HT-29 (cell line): ENCODE data around the gene PRKCE. TPM values are rescaled to one million over a fixed set of nuclear protein-coding genes. Genes with fewer than 3 reads are reported as not detected.
"Not testable (repeated sequence)": the region's sequence is repeated elsewhere in the genome, so short reads cannot be mapped to it uniquely, and the experiment has no call there.

Experiments used
- DNase-seq: peaks from one replicate; pipeline ENCODE4 v3.0.0-alpha.2; 2015; ENCODE audit warnings: low spot score
- total RNA-seq: library from RNA; depleted of rRNA; stranded (reverse); fragments of >200 nt; shearing (Covaris generic); gene quantifications from 2 replicates; pipeline ENCODE4 v1.2.3, GENCODE V29; 2014

Gene PRKCE
- total RNA-seq, 1 experiment from 2014 or later: 17.7 TPM

DNA sequence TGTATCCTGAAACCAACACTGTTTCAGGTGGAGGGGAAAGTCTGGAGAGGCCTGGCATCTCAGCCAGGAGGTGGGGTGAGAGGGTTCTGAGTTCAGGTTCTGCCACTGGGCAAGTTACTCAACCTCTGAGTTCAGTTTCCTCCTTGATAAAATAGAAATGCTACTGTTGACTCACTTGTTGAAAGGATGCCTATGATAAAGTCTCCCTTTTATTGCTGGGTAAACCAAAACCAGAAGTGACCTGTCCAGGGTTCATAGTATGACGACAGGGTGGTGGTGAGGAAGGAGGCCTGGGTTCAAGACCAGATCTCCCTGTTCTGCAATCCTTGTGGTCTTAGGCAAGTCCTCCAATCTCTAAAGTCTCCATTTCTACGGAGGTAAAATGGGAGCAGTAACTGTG, 232.7 kb downstream of the PRKCE start:
- DNase-seq: no peak

DNA sequence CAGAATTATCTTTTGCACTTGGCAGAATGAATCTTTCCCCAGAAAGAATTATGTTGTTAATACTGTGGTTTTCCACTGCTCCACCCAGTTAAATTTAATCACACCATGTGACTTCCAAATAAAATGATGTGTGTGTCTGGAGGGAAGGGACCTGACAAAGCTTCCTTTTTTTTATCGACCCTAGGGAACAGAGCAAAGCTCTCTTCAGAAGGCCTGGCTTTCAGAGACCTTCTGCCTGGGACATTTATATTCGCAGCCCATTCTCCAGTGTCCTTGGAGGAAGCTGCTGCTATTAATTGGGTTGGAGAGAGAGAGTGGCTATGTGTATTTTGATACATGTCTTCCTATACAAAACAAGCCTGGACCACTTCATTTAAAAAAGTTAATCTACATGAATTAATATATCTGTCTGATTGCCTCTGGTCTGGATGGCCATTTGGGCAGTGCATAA, 233.7 kb downstream of the PRKCE start:
- no peak for DNase-seq

DNA sequence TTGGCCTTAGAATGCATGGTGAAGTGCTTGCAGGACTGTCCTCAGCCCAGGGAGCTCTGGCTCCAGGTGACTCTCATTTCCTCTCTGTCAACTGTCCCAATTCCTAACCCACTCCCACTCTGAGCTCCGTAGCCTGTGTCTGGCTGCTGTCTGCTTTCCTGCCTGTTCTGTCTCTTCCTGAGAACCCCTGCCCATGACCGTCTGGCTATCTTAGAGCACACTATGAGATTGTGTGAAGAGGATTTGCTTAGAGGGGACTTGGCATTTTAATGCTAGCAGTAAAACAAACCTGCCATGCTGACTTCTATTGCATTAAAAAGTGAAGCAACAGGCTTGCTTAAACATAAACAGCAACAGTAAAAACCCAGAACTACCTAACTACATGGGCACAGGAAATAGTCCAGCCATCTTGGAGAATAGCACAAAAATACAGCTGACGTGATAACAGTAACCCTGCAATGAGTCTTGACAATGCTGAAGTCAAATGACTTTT, 234.7 kb downstream of the PRKCE start:
- no peak for DNase-seq

DNA sequence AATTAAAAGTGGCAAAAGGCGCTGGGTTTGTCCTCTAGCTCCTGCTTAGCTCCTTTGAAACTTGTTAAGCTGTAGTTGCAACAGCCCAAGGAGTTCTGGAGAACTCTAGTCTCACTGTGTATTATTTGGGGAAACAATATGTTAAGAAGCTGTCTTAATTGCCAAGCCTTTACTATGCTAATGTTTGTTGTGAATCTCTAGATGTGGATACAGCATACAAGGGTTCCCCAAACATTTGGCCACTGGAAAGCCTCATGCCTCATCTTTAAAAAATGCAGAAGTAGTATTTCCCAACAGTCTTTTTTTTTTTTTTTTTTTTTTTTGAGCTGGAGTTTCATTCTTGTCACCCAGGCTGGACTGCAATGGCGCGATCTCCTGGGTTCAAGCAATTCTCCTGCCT, 236.7 kb downstream of the PRKCE start:
- DNase-seq: no peak

DNA sequence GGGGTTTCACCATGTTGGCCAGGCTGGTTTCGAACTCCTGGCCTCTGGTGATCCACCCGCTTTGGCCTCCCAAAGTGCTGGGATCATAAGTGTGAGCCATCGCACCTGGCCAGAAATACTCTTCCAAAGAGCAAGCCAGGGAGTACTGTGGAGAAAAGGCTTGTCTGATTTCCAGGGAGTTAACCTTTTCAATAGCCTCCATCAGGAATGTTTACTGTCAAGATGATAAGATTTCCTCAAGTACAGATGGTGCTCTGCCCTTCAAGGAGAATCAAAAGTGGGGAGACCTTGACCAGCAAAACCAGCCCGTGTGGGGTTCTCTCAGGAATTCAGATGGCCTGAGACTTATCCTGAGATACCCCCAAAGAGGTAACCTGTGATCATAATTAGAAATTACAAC, 237.2 kb downstream of the PRKCE start:
- DNase-seq: no peak

DNA sequence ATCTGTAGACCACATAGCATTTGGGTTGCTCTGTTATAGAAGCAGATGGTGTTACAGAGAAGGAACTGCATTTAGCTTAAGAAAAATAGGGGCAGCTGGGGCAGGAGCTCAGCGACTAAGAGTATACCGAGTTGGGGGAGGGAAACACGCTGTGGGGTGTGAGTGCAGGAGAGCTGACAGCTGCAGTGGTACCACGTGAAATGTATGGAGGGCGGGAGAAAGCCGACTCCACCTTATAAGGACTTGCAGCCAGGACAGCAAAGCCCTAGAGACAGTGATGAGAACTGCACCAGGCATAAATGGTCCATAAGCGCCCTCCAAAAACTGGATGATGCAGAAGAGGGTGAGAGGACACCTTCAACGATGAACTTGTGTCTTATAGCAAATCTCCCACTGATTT, 237.6 kb downstream of the PRKCE start:
- no peak for DNase-seq

DNA sequence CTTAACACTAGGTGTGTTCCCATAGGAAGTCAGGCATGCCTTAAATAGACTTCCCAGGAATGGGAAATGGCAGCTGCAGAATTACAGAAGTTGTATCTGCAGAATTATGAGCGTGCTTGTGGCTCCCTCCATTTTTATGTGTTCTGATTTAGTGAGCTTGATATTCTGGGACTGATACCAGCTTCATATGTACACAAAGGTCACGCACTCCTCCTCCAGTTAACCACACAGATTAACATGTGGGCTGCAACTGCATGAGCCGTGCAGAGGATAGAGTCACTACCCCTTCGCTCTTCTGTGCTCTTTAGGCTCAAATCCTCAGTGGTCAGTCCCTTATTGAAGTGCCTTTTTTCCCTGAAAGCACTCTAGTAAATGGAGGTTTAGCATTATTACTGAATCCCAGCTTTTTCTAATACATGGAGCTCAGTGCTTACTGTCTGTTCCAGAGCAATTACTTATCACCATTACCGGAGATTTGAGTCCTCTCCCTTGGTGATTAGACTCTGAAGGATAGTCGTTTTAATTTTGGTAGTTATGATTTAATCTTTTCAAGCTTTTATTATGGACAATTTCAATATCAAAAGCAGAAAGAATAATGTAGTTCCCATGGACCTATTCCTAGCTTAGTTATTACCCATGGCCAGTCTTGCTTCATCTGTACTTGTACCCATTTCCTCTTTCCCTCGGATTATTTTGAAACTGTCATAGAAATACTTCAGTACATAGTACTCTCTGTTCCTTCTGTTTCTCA, 238.3 kb downstream of the PRKCE start:
- no peak for DNase-seq

DNA sequence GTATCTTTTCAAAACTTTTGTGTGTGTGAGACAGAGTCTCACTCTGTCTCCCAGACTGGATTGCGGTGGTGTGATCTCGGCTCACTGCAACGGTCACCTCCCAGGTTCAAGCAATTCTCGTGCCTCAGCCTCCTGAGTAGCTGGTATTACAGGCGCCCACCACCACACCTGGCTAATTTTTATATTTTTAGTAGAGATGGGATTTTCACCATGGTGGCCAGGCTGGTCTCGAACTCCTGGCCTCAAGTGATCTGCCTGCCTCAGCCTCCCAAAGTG, 238.8 kb downstream of the PRKCE start:
- not testable (repeated sequence) for DNase-seq

DNA sequence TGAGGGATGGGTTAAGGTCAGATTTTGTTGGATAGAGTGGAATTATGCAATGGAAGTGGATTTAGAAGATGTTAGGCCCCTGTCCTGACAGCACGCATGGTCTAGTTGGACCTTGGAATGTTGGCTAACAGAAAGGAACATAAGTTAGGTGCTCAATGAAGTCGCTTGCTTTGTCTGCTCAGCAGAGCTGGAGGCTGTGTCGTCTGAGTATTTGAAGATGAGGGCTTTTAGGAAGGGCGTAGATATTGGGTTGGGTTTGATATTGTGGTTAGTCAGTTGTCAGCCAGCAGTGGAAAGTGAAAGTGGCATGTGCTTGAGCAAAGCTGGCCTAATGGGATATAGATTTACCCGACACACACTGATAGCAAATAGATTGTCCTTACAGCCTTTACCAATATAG, 239.3 kb downstream of the PRKCE start:
- DNase-seq: no peak

DNA sequence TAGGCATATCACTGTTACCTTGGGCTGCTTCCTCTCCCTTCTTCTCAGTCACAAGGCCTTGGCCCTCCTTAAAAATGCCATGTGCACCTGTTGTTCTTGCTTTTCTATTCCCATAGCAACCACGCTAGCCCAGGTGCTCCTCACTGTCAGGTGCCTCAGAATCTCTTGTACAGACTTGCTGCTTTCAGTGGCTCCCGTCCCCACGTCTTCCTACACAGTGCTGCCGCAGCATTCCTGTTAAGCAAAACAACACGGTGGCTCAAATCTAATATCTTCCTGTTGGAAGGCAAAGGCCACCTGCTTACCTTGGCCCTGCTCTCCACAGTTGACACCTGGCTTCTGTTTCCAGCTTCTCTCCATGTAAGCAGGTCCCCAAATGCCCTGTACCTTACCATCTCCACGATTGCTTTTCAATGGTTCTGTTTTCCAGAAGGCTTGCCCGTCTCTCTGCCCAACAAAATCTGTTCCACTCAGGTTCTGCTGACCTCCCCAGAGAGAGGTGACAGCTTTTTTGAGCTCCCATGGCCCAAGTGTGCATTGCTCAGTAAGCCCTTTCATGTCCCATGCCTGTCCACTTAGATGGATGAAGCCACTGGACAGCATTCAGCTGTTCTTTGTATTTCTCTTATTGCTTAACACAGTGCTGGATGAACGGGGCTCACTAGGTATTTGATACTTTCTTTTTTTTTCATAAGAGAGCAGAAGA, 240.4 kb downstream of the PRKCE start:
- no peak for DNase-seq

DNA sequence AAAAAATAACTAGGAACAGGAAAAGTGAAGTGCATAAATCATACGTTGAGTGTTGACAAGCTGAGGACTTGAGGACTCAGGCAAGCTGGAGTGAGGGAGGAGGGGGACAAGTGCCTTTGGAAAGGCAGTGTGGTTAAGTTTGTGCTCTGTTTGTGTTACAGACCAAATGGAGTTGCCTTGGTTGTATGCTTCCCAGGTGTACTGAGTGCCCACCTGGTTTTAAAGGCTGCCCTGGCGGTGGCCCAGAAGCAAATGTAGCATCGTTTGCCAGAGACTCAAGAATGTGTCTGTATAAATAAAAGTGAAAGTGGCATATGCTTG, 240.9 kb downstream of the PRKCE start:
- DNase-seq: no peak

DNA sequence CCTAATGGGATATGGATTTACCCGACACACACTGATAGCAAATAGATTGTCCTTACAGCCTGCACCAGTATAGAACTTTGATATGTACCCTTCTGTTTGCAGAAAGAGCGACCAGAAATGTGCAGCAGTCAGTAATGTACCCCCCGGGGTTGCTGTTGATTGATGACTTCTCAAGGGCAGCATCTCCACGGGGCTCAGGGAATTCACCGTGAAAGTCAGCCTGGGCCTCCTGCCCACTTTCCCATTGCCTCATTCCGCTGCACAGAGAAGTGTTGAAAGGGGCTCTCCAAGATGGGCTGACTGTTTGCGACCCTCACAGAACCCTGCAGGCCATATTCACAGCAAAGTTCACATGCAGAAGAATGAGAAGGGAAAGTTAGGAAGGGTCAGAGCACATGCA, 241.3 kb downstream of the PRKCE start:
- DNase-seq: no peak

DNA sequence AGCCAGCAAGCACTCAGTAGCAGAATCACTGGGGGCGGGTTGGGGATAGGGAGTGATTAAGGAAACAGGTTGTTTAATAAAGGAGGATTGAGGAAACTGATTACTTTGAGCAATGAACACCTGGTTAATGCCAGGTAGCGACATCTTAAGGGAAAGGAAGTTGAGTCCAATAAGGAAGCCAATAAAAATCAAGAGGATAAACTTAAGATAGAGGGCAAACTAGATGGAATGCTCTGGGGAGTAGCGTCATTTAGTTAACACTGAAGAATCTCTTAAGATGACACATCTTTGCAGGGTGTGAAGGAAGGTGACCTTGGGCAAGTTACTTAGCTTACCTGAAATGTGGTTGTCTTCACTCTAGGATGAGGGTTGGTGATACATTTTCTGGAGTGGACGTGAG, 242.7 kb downstream of the PRKCE start:
- DNase-seq: no peak

DNA sequence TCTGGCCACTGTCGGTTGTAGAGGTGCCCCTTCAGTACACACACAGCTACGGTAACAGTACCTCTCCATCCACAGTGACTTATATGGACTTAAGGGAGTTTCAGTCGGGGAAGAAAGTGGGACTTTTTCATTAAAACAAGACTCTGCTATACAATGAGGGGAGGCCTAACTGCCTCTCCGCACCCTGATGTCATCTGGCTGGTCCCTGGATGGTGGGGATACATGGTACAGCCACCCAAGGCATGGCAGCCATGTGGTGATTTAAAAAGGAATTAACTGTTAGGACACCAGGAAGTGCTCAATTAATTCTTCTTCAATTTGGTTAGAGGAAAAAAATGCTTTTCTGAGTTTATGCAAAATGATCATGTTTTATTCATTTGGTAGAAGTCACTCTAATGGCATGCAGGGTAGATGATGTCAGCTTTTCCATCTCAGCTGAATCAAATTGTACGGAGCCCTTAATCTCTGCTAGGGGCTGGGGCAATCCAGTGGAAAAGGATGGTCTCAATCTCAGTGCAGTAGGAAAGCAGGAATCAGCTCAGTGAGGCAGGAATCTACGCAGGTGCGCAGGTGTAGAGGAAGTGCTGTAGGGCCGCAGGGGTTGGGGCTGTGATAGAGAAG, 243.9 kb downstream of the PRKCE start:
- no peak for DNase-seq

DNA sequence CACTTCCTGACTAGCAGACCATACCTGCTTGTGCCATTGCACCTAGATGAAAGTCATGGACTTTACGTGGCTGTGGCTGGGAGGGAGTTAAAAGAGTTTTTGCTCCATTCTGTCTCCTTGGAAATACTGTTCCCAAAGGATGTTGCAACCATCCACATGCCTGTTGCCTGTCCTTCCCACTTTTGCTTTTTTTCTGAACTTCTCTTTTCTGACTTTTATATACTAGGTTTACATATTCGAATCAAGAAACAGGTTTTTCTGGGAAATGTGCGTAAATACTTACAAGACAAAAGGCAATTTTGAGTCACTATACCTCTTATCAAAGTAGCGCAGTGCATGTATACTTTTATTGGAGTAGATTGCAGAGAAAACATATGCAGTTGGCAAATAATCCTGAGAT, 244.8 kb downstream of the PRKCE start:
- DNase-seq: no peak

DNA sequence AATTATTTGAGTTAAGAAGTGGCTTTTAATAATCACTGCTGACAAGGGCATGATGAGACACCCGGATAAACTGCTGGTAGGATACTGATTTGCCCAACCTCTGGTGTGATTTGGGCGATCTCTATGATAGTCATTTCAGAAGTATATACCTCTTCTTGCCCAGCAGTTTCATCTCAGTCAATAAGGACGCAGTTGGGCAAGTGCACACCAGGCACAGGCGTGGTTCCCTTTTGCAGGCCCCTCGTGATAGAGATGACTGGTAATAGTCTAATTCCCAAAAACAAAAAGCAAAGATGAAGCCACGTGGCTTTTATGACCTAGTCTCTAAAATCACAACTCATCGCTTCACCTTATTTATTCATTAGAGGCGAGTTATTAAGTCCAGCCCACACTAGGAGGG, 246.4 kb downstream of the PRKCE start:
- no peak for DNase-seq

DNA sequence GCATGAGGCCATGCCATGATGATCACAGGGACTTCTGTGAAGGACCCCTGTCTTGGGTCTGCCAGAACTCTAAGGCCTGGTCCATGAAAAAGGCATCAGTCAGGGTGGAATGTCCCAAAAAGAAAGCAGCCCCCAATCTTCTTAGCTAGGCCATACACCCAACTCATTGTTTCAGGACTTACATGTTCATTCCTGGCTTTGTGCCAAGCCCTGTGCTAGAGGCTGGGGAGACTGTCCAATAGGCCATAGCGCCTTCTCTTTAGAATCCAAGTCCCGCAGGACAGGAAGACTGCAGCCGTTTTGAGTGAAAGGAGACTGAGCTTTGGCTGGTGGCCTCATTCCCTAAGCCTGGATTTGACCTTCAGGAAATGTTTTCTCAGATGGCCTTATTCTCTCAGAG, 247.3 kb downstream of the PRKCE start:
- DNase-seq: no peak

DNA sequence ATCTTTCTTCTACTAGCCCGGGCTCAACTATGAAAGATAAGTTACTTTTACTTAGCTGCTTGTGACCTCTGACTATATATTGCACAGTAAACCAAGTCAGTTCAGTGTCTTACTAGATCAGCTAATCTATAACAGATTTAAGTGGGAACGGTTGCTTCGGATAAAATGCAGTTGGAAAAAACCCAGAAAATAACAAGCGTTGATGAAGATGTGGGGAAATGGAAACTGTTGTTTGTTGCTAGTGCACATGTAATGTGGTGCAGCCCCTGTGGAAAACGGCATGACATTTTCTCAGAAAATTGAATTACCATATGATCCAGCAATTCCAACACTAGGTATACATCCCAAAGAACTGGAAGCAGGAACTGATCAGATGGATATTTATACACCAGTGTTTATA, 248.5 kb downstream of the PRKCE start:
- no peak for DNase-seq

DNA sequence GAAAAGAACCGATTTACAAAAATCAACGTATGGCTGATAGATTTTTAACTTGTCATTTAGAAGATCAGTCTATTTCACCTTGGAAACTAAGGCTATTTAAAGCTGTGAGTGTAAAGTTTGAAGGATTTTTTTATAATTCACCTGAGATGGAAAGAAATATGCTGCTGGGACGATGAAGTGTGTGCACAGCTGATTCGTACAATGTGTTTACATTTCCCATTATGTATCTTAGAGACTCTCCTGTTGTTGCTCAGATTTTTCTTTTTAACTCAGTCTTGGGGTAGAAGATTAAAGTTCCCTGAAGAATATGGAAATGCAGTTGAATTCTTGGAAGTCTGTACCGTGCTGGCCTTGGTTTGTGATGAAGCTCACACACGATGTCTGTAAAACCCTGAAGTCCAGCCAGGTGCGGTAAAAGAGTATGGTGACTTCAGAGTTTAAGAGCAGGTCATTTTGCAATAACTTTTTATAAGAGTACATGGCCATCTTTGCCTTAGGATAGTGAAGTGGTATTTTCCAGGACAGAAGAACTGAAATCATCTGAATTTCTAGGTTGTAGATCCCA, 250.1 kb downstream of the PRKCE start:
- DNase-seq: no peak

DNA sequence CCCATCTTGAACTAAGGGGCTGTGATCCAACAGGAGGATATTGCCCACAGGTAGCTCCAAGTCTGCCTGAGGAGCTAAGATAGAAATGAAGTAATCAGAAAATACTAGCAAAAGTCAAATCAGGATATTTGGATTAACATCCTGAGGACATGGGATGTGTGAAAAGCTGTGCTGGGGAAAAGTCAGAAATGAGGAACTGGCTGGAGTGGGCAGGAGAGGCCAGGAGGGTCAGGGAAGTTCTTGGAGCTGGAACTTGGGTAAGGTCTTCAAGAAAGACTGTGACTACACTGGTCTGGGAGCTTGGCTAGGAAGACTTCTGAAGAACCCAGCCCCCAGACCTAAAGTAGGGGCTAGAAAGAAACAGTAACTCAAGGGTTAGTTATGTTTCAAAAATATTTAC, 250.9 kb downstream of the PRKCE start:
- no peak for DNase-seq

DNA sequence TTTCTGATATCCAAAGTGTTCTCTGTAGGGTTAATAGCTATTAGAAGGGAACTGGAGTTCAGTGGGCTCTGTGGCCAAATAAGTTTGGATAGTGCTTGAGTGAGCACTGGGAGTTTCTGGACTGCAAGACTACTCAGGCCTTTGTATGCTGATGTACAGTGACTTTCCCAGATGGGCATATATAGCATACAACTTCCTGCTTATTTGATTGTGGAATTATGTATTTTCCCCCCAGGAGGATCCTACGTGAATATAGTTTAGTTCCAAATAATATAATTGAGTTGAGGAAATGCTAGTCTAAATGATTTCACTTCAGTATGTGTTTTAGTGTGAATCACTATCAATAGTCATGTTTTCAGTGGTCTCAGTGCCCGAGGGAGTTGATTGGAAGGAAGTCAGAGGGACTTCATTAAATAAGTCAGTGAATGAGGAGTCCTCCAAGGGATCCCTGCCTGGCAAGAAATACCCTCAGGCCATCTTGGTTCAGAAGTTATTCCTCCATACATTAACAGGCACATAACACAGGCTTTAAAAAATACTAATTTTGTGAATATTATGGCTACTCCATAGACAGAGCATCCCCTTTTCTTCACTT, 251.4 kb downstream of the PRKCE start:
- no peak for DNase-seq

DNA sequence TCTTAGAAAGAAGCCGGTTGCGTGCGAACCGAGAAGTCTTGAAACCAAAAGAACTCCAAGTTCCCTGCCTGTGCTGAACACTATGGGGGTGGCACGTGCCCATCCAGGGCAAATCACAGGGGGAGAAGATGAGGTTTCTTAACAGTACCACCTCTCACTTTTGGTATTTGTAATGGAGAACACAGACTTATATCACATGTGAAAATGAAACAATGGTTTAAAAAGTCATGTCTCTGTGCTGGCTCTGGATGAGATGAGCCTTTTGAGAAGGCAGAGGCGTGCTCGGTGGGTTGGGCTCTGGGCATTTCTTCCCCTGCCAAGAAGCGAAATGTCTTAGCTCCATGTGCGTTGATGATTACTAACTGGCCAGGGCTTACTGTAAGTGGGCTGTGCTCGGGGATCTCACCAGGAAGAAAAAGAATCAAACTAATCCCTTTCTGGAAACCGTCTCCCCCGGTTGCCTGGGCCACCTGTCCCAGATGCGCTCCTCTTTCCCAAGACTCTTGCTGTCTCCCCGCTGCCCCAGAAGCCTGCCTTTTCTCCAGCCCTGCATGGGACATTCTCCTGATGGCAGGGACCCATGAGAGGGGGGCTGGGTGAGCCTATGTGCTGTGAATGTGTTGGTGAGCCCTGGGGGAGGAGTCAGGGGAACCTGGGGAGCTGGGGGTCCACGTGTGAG, 252.9 kb downstream of the PRKCE start:
- DNase-seq: no peak
